GM19023 (cell line): ENCODE measurements around the gene ATP5PD.
"Not testable (repeated sequence)": the region's sequence is repeated elsewhere in the genome, so short reads cannot be mapped to it uniquely, and the experiment has no call there.

ENCODE experiments used
- ATAC-seq: cut with Tn5 transposase; IDR thresholded peaks from one replicate; pipeline ENCODE4 v1.9.1; 2021; ENCODE audit warnings: mild to moderate bottlenecking, moderate library complexity; ENCODE audit not compliant: unreplicated experiment

Gene ATP5PD

GRCh38 chr17:75077496-75078283 is 30.9 kb upstream of the ATP5PD start:
- peak; percentile 45 for ATAC-seq

GRCh38 chr17:75077072-75077495 is 30.3 kb upstream of the ATP5PD start:
- ATAC-seq: no peak

GRCh38 chr17:75075597-75076336 is 29.0 kb upstream of the ATP5PD start:
- no peak for ATAC-seq

GRCh38 chr17:75074532-75074931 is 27.8 kb upstream of the ATP5PD start:
- ATAC-seq: no peak

- no peak for ATAC-seq
These were observed 26.9 kb upstream of the ATP5PD start for GRCh38 chr17:75073618-75074047.

- ATAC-seq: not testable (repeated sequence)
These were observed 26.1 kb upstream of the ATP5PD start for GRCh38 chr17:75072909-75073308.

GRCh38 chr17:75071478-75072271 is 24.9 kb upstream of the ATP5PD start:
- not testable (repeated sequence) for ATAC-seq

- ATAC-seq: no peak
These were observed 23.0 kb upstream of the ATP5PD start for GRCh38 chr17:75069783-75070182.

GRCh38 chr17:75068750-75069149 is 22.0 kb upstream of the ATP5PD start:
- no peak for ATAC-seq

GRCh38 chr17:75067856-75068255 is 21.1 kb upstream of the ATP5PD start:
- no peak for ATAC-seq

GRCh38 chr17:75065562-75066151 is 18.9 kb upstream of the ATP5PD start:
- ATAC-seq: no peak

- no peak for ATAC-seq
These were observed 18.2 kb upstream of the ATP5PD start for GRCh38 chr17:75064867-75065561.

GRCh38 chr17:75064460-75064859 is 17.7 kb upstream of the ATP5PD start:
- no peak for ATAC-seq

GRCh38 chr17:75064040-75064439 is 17.3 kb upstream of the ATP5PD start:
- no peak for ATAC-seq

- no peak for ATAC-seq
These were observed 16.9 kb upstream of the ATP5PD start for GRCh38 chr17:75063626-75064025.

GRCh38 chr17:75063201-75063600 is 16.4 kb upstream of the ATP5PD start:
- ATAC-seq: no peak

GRCh38 chr17:75061618-75062017 is 14.8 kb upstream of the ATP5PD start:
- no peak for ATAC-seq

GRCh38 chr17:75061055-75061438 is 14.3 kb upstream of the ATP5PD start:
- no peak for ATAC-seq

- no peak for ATAC-seq
These were observed 13.8 kb upstream of the ATP5PD start for GRCh38 chr17:75060434-75061054.
